ENCODE results near the gene SMPDL3A.
"Not testable (repeated sequence)": the region's sequence is repeated elsewhere in the genome, so short reads cannot be mapped to it uniquely, and the experiment has no call there.

SMPDL3A gene

GRCh38 chr6:122789182-122790027, at the start of gene SMPDL3A:
SMPDL3A (plus strand) TSS chr6:122789258; CDS start chr6:122789347, 89 bp downstream.
- DNase-seq (ENCODE audit: low spot score): peak; percentile 83

GRCh38 chr6:122740091-122740490, 49.0 kb upstream of the SMPDL3A start:
- no peak for DNase-seq (ENCODE audit: low spot score)

GRCh38 chr6:122740936-122741335, 48.1 kb upstream of the SMPDL3A start:
- DNase-seq (ENCODE audit: low spot score): no peak

- DNase-seq (ENCODE audit: low spot score): not testable (repeated sequence)
Measured at GRCh38 chr6:122744247-122744646, 44.8 kb upstream of the SMPDL3A start.

GRCh38 chr6:122744856-122745255, 44.2 kb upstream of the SMPDL3A start:
- DNase-seq (ENCODE audit: low spot score): not testable (repeated sequence)

- DNase-seq (ENCODE audit: low spot score): no peak
Measured at GRCh38 chr6:122746688-122747087, 42.4 kb upstream of the SMPDL3A start.

GRCh38 chr6:122747573-122747972, 41.5 kb upstream of the SMPDL3A start:
- no peak for DNase-seq (ENCODE audit: low spot score)

GRCh38 chr6:122748945-122749344, 40.1 kb upstream of the SMPDL3A start:
- not testable (repeated sequence) for DNase-seq (ENCODE audit: low spot score)

GRCh38 chr6:122749451-122750050, 39.5 kb upstream of the SMPDL3A start:
- no peak for DNase-seq (ENCODE audit: low spot score)

- no peak for DNase-seq (ENCODE audit: low spot score)
Measured at GRCh38 chr6:122751326-122751725, 37.7 kb upstream of the SMPDL3A start.

- DNase-seq (ENCODE audit: low spot score): no peak
Measured at GRCh38 chr6:122752459-122752858, 36.6 kb upstream of the SMPDL3A start.

- no peak for DNase-seq (ENCODE audit: low spot score)
Measured at GRCh38 chr6:122753000-122753687, 35.9 kb upstream of the SMPDL3A start.

GRCh38 chr6:122753688-122754056, 35.4 kb upstream of the SMPDL3A start:
- DNase-seq (ENCODE audit: low spot score): no peak

- no peak for DNase-seq (ENCODE audit: low spot score)
Measured at GRCh38 chr6:122754191-122754731, 34.8 kb upstream of the SMPDL3A start.

- no peak for DNase-seq (ENCODE audit: low spot score)
Measured at GRCh38 chr6:122755901-122756300, 33.2 kb upstream of the SMPDL3A start.

GRCh38 chr6:122758927-122759334, 30.1 kb upstream of the SMPDL3A start:
- DNase-seq (ENCODE audit: low spot score): no peak

- DNase-seq (ENCODE audit: low spot score): no peak
Measured at GRCh38 chr6:122760330-122760729, 28.7 kb upstream of the SMPDL3A start.

GRCh38 chr6:122766256-122766655, 22.8 kb upstream of the SMPDL3A start:
- DNase-seq (ENCODE audit: low spot score): no peak

- DNase-seq (ENCODE audit: low spot score): no peak
Measured at GRCh38 chr6:122770835-122771601, 18.0 kb upstream of the SMPDL3A start.

- no peak for DNase-seq (ENCODE audit: low spot score)
Measured at GRCh38 chr6:122772724-122773415, 16.2 kb upstream of the SMPDL3A start.

- no peak for DNase-seq (ENCODE audit: low spot score)
Measured at GRCh38 chr6:122775975-122776374, 13.1 kb upstream of the SMPDL3A start.
